Astrocyte (in vitro differentiated cells and primary cell): Measurements from ENCODE around the gene LRRD1. TPM values are rescaled to one million over a fixed set of nuclear protein-coding genes. Genes with fewer than 3 reads are reported as not detected.

Experiments
- DNase-seq: peaks from one replicate; pipeline ENCODE4 v3.0.0-alpha.2; 2010; ENCODE audit warnings: low read depth
- FAIRE-seq: peaks from 2 replicates; lab custom pipeline; 2011; peaks lifted over from hg19 to GRCh38; lab: Jason Lieb, UNC
- H2AFZ ChIP-seq: 2 replicates; pipeline ENCODE4 v1.6.0; 2012; ENCODE audit warnings: low read depth, low read length, inconsistent platforms
- H3K27ac ChIP-seq: 2 replicates; pipeline ENCODE4 v1.5.1; 2011; ENCODE audit warnings: low read depth, low read length, inconsistent platforms
- H3K27me3 ChIP-seq: 2 replicates; pipeline ENCODE4 v1.6.0; 2011; ENCODE audit warnings: low read length, inconsistent platforms; ENCODE audit not compliant: insufficient read depth
- H3K36me3 ChIP-seq: 2 replicates; pipeline ENCODE4 v1.5.1; 2011; ENCODE audit warnings: low read length, inconsistent platforms; ENCODE audit not compliant: insufficient read depth
- H3K4me1 ChIP-seq: 2 replicates; pipeline ENCODE4 v1.5.1; 2011; ENCODE audit warnings: low read length, inconsistent platforms; ENCODE audit not compliant: insufficient read depth
- H3K4me2 ChIP-seq: 2 replicates; pipeline ENCODE4 v1.6.0; 2012; ENCODE audit warnings: low read length, inconsistent platforms
- H3K4me3 ChIP-seq: 2 replicates; pipeline ENCODE4 v1.5.1; 2011; ENCODE audit warnings: low read depth, mild to moderate bottlenecking, low read length, inconsistent platforms; ENCODE audit not compliant: insufficient read depth
- H3K79me2 ChIP-seq: 2 replicates; pipeline ENCODE4 v1.6.0; 2012; ENCODE audit warnings: mild to moderate bottlenecking, low read length, inconsistent platforms; ENCODE audit not compliant: insufficient read depth
- H3K9ac ChIP-seq: 2 replicates; pipeline ENCODE4 v1.6.0; 2012; ENCODE audit warnings: mild to moderate bottlenecking, low read length, inconsistent platforms
- H3K9me3 ChIP-seq: 2 replicates; pipeline ENCODE4 v1.5.1; 2012; ENCODE audit warnings: low read depth, mild to moderate bottlenecking, low read length, inconsistent platforms; ENCODE audit not compliant: insufficient read depth
- H4K20me1 ChIP-seq: 2 replicates; pipeline ENCODE4 v1.6.0; 2012; ENCODE audit warnings: low read length, inconsistent platforms; ENCODE audit not compliant: insufficient read depth
- H3K27ac Mint-ChIP-seq: one replicate; pipeline ENCODE4 v1.8.0; 2021; ENCODE audit warnings: mild to moderate bottlenecking, mixed read lengths; ENCODE audit not compliant: unreplicated experiment
- H3K27me3 Mint-ChIP-seq: one replicate; pipeline ENCODE4 v1.8.0; 2021; ENCODE audit warnings: low read depth, mixed read lengths; ENCODE audit not compliant: unreplicated experiment
- H3K36me3 Mint-ChIP-seq: one replicate; pipeline ENCODE4 v1.8.0; 2021; ENCODE audit warnings: low read depth, mixed read lengths; ENCODE audit not compliant: unreplicated experiment
- H3K4me1 Mint-ChIP-seq: one replicate; pipeline ENCODE4 v1.8.0; 2021; ENCODE audit warnings: low read depth, mixed read lengths; ENCODE audit not compliant: unreplicated experiment
- H3K4me3 Mint-ChIP-seq: one replicate; pipeline ENCODE4 v1.8.0; 2021; ENCODE audit warnings: mild to moderate bottlenecking, moderate library complexity, mixed read lengths; ENCODE audit not compliant: unreplicated experiment
- H3K9me3 Mint-ChIP-seq: one replicate; pipeline ENCODE4 v1.8.0; 2021; ENCODE audit warnings: mild to moderate bottlenecking, mixed read lengths; ENCODE audit not compliant: unreplicated experiment
- CTCF ChIP-seq: IDR thresholded peaks from 2 replicates; pipeline ENCODE4 v1.5.1; 2011; ENCODE audit warnings: low read depth, mild to moderate bottlenecking, inconsistent platforms, low read length, moderate library complexity; ENCODE audit not compliant: insufficient read depth
- EZH2 ChIP-seq: IDR thresholded peaks from 2 replicates; pipeline ENCODE4 v1.6.1; 2012; ENCODE audit warnings: mild to moderate bottlenecking, low read length, inconsistent platforms; ENCODE audit not compliant: insufficient read depth
- total RNA-seq: library from RNA; stranded (reverse); gene quantifications from 2 replicates; pipeline ENCODE4 v1.2.1, GENCODE V29; 2021

The LRRD1 gene
- total RNA-seq, 1 donor from 2014 or later: 0.27 TPM

- Histone ChIP-seq H3K79me2 (peaks cover 15% of the 10 kb centered on the region), H3K9me3 (no peaks in the 10 kb centered on the region), H3K36me3 (peaks cover 7% of the 10 kb centered on the region), H3K4me2 (no peak overlapping the region), H3K27me3 (no peaks in the 10 kb centered on the region), H2AFZ (no peak overlapping the region), H4K20me1 (peaks cover 9% of the 10 kb centered on the region), H3K9ac (no peak overlapping the region), H3K4me1 (no peaks in the 10 kb centered on the region), H3K4me3 (no peak overlapping the region), H3K27ac (no peak overlapping the region)
- no peaks in the 10 kb centered on the region for H3K4me1 Mint-ChIP-seq
- no peak for DNase-seq
- H3K36me3 Mint-ChIP-seq: peaks cover 28% of the 10 kb centered on the region
- H3K27ac Mint-ChIP-seq: no peak overlapping the region
- FAIRE-seq: no peak
- H3K9me3 Mint-ChIP-seq: peaks cover 6% of the 10 kb centered on the region
- no peak overlapping the region for H3K4me3 Mint-ChIP-seq
- H3K27me3 Mint-ChIP-seq: no peaks in the 10 kb centered on the region
- TF ChIP-seq EZH2: no peak
- TF ChIP-seq CTCF: no peak
Observed at GRCh38 chr7:92206672-92207071, 27.7 kb upstream of the LRRD1 start.

- Histone ChIP-seq H3K4me1 (no peaks in the 10 kb centered on the region), H3K4me2 (no peak overlapping the region), H4K20me1 (peaks cover 9% of the 10 kb centered on the region), H3K4me3 (no peak overlapping the region), H3K36me3 (peaks cover 3% of the 10 kb centered on the region), H3K9me3 (no peaks in the 10 kb centered on the region), H3K9ac (no peak overlapping the region), H3K27me3 (no peaks in the 10 kb centered on the region), H3K27ac (no peak overlapping the region), H2AFZ (no peak overlapping the region), H3K79me2 (peaks cover 15% of the 10 kb centered on the region)
- FAIRE-seq (no peak), DNase-seq (no peak)
- Mint-ChIP-seq H3K27me3 (no peaks in the 10 kb centered on the region), H3K27ac (no peak overlapping the region), H3K36me3 (peaks cover 24% of the 10 kb centered on the region), H3K9me3 (peaks cover 6% of the 10 kb centered on the region), H3K4me1 (no peaks in the 10 kb centered on the region), H3K4me3 (no peak overlapping the region)
- no peak for TF ChIP-seq CTCF
Observed at GRCh38 chr7:92205987-92206386, 27.0 kb upstream of the LRRD1 start.

- H4K20me1 ChIP-seq: peaks cover 1% of the 10 kb centered on the region
- H3K4me3 ChIP-seq: no peak overlapping the region
- H3K36me3 ChIP-seq: peaks cover 12% of the 10 kb centered on the region
- no peak for FAIRE-seq
- H3K36me3 Mint-ChIP-seq: peaks cover 14% of the 10 kb centered on the region
- H3K27me3 Mint-ChIP-seq: no peaks in the 10 kb centered on the region
- H3K79me2 ChIP-seq: peaks cover 2% of the 10 kb centered on the region
- no peak overlapping the region for H3K27ac Mint-ChIP-seq
- H3K9me3 Mint-ChIP-seq: peaks cover 2% of the 10 kb centered on the region
- TF ChIP-seq EZH2: no peak
- TF ChIP-seq CTCF: no peak
- no peak overlapping the region for H3K27ac ChIP-seq
- no peaks in the 10 kb centered on the region for H3K4me1 ChIP-seq
- no peaks in the 10 kb centered on the region for H3K9me3 ChIP-seq
- no peak overlapping the region for H2AFZ ChIP-seq
- no peak overlapping the region for H3K4me3 Mint-ChIP-seq
- H3K9ac ChIP-seq: no peak overlapping the region
- no peaks in the 10 kb centered on the region for H3K27me3 ChIP-seq
- H3K4me2 ChIP-seq: no peak overlapping the region
- H3K4me1 Mint-ChIP-seq: no peaks in the 10 kb centered on the region
- DNase-seq: no peak
Observed at GRCh38 chr7:92200791-92201190, 21.8 kb upstream of the LRRD1 start.
